Panc1 (cell line): Measurements from ENCODE around the gene SLC6A19. TPM values are rescaled to one million over a fixed set of nuclear protein-coding genes. Genes with fewer than 3 reads are reported as not detected.

ENCODE experiments used
- ATAC-seq: fragments of 200-7000 bp; cut with Tn5 transposase; 2 replicates; pipeline ENCODE4 v1.9.1; 2020; ENCODE audit warnings: mild to moderate bottlenecking, moderate library complexity
- BruUV-seq: library from RNA; stranded (reverse); fragments of 400-500 nt; replicated peaks from 2 replicates; lab custom pipeline; 2021; lab: Mats Ljungman, UMichigan
- CTCF ChIA-PET: fragments of 300-600 bp; sonication (Branson Sonifier 250); formaldehyde crosslinking; loops from one replicate; lab custom pipeline; 2022; ENCODE audit warnings: antibody characterized with exemption; lab: Charles Lee
- POLR2A ChIA-PET: fragments of 300-600 bp; sonication (Branson Sonifier 250); formaldehyde crosslinking; loops from one replicate; lab custom pipeline; 2022; ENCODE audit warnings: antibody characterized with exemption; lab: Charles Lee
- DNase-seq: peaks from one replicate; pipeline ENCODE4 v3.0.0-alpha.2; 2010; ENCODE audit warnings: low read depth, low spot score
- H3K27ac ChIP-seq: 2 replicates; pipeline ENCODE4 v1.5.1; 2011; ENCODE audit warnings: mild to moderate bottlenecking, low read length, inconsistent platforms
- H3K27me3 ChIP-seq: fragments of 200-500 bp; sonication (Bioruptor generic); 2 replicates; pipeline ENCODE4 v1.6.0; 2014; ENCODE audit warnings: low read length, inconsistent platforms; ENCODE audit not compliant: control insufficient read depth, insufficient read depth
- H3K36me3 ChIP-seq: fragments of 200-500 bp; sonication (Bioruptor generic); 2 replicates; pipeline ENCODE4 v1.5.1; 2014; ENCODE audit warnings: inconsistent platforms, mild to moderate bottlenecking, low read length, moderate library complexity; ENCODE audit not compliant: control insufficient read depth, insufficient read depth
- H3K4me1 ChIP-seq: 2 replicates; pipeline ENCODE4 v1.5.1; 2011; ENCODE audit warnings: inconsistent platforms, mild to moderate bottlenecking, low read length, moderate library complexity; ENCODE audit not compliant: control insufficient read depth, insufficient read depth
- H3K4me3 ChIP-seq, 2 experiments: 2 replicates each; pipeline ENCODE4 v1.5.1; 2011 to 2012; ENCODE audit warnings: low read depth in 2 of 2, low read length in 2 of 2, mild to moderate bottlenecking in 2 of 2, inconsistent platforms in 1 of 2, moderate library complexity in 1 of 2
- H3K9me3 ChIP-seq: fragments of 200-500 bp; sonication (Bioruptor generic); 2 replicates; pipeline ENCODE4 v1.5.1; 2014; ENCODE audit warnings: low read depth, mild to moderate bottlenecking, inconsistent platforms, low read length, moderate library complexity; ENCODE audit not compliant: control insufficient read depth, insufficient read depth
- CTCF ChIP-seq: fragments of 450-650 bp; IDR thresholded peaks from 2 replicates; pipeline ENCODE4 v1.5.1; 2017; ENCODE audit warnings: mild to moderate bottlenecking
- POLR2AphosphoS5 ChIP-seq: IDR thresholded peaks from 2 replicates; pipeline ENCODE4 v1.6.1; 2012; ENCODE audit warnings: mild to moderate bottlenecking, low read depth, low read length, moderate library complexity
- SIN3A ChIP-seq: IDR thresholded peaks from 2 replicates; pipeline ENCODE4 v1.6.1; 2012; ENCODE audit warnings: low read depth, mild to moderate bottlenecking, low read length, moderate library complexity, borderline replicate concordance; ENCODE audit not compliant: insufficient read depth
- TCF7L2 ChIP-seq: IDR thresholded peaks from 2 replicates; pipeline ENCODE4 v1.6.1; 2011; ENCODE audit warnings: mild to moderate bottlenecking, low read depth, low read length, inconsistent platforms
- in situ Hi-C: cut with HindIII; loops from 2 replicates; pipeline ENCODE4 v1.10.0; 2016; ENCODE audit warnings: low sequenced_read_pairs, low pct_unique_long_range_greater_than_20kb
- intact Hi-C: fragments of 100-400 bp; cut with micrococcal nuclease; formaldehyde crosslinking; loops from one replicate; pipeline ENCODE4 v1.10.0; 2022; ENCODE audit not compliant: unreplicated experiment
- total RNA-seq: library from RNA; stranded (reverse); gene quantifications from one replicate; pipeline ENCODE4 v1.2.1, GENCODE V29; 2021; ENCODE audit not compliant: unreplicated experiment
- TF ChIP-seq, protein P1 (sequence below), 2 experiments: IDR thresholded peaks; 2 replicates each; pipeline ENCODE4 v1.6.1; 2011 to 2012; ENCODE audit warnings: low read depth in 2 of 2, control low read depth in 1 of 2, low read length in 1 of 2, mild to moderate bottlenecking in 1 of 2, moderate library complexity in 1 of 2; ENCODE audit not compliant: insufficient read depth in 1 of 2

The SLC6A19 gene
- total RNA-seq, 1 experiment from 2014 or later = 0.23 TPM

DNA sequence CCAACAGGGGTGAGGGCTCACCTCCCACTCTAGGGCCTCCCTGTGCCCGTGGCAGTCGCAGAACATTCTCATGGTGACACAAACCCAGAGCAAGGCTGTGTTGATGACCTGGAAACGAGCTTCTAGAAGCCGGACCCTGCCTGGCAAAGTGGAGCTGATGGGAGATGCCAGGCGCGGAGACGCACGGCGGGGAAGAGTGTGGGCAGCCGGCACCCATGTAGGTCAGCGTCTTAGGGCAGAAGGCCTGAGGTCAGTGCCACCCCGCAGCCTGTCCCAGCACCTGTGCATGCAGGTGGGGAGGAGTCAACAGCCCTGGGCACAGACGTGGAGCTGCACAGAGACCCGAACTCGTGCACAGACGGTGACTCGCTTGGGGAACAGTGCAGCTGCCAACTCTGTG, 29.2 kb downstream of the SLC6A19 start:
- peaks cover 4% of the 10 kb centered on the region for H3K4me1 ChIP-seq
- DNase-seq (no peak), ATAC-seq (0 out of 2 replicates have a peak, but pooled peaks have one; percentile 17)
- intact Hi-C loops = no loop called here
- H3K27me3 ChIP-seq = no peaks in the 10 kb centered on the region
- no peak overlapping the region for H3K27ac ChIP-seq
- peaks cover 2% of the 10 kb centered on the region; the same call in 1 of the 2 replicates for H3K9me3 ChIP-seq
- in situ Hi-C loops = no loop called here
- no TSS peak for BruUV-seq
- no peak overlapping the region for H3K4me3 ChIP-seq
- ChIA-PET POLR2A (no interaction called here), CTCF (no interaction called here)
- TF ChIP-seq TCF7L2 (no peak), CTCF (no peak), POLR2AphosphoS5 (no peak), SIN3A (no peak)
- TF ChIP-seq, protein P1, sequence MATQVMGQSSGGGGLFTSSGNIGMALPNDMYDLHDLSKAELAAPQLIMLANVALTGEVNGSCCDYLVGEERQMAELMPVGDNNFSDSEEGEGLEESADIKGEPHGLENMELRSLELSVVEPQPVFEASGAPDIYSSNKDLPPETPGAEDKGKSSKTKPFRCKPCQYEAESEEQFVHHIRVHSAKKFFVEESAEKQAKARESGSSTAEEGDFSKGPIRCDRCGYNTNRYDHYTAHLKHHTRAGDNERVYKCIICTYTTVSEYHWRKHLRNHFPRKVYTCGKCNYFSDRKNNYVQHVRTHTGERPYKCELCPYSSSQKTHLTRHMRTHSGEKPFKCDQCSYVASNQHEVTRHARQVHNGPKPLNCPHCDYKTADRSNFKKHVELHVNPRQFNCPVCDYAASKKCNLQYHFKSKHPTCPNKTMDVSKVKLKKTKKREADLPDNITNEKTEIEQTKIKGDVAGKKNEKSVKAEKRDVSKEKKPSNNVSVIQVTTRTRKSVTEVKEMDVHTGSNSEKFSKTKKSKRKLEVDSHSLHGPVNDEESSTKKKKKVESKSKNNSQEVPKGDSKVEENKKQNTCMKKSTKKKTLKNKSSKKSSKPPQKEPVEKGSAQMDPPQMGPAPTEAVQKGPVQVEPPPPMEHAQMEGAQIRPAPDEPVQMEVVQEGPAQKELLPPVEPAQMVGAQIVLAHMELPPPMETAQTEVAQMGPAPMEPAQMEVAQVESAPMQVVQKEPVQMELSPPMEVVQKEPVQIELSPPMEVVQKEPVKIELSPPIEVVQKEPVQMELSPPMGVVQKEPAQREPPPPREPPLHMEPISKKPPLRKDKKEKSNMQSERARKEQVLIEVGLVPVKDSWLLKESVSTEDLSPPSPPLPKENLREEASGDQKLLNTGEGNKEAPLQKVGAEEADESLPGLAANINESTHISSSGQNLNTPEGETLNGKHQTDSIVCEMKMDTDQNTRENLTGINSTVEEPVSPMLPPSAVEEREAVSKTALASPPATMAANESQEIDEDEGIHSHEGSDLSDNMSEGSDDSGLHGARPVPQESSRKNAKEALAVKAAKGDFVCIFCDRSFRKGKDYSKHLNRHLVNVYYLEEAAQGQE (IDR thresholded peaks at IDR 0.05; ENCODE audit: insufficient read depth in 1 of 2, low read depth in 2 of 2, low read length in 1 of 2) = no peak
- H3K36me3 ChIP-seq = no peaks in the 10 kb centered on the region

GRCh38 chr5:1231354-1231905, 30.0 kb downstream of the SLC6A19 start:
- Histone ChIP-seq H3K4me3 (no peak overlapping the region), H3K27me3 (no peaks in the 10 kb centered on the region), H3K27ac (no peak overlapping the region), H3K4me1 (peaks cover 4% of the 10 kb centered on the region), H3K9me3 (peaks cover 3% of the 10 kb centered on the region; the same call in 1 of the 2 replicates), H3K36me3 (no peaks in the 10 kb centered on the region)
- no peak for DNase-seq
- no TSS peak for BruUV-seq
- ChIA-PET POLR2A (no interaction called here), CTCF (no interaction called here)
- TF ChIP-seq CTCF = no peak
- TF ChIP-seq POLR2AphosphoS5 = no peak
- TF ChIP-seq SIN3A = no peak
- TF ChIP-seq, protein P1 (IDR thresholded peaks at IDR 0.05; ENCODE audit: insufficient read depth in 1 of 2, low read depth in 2 of 2, low read length in 1 of 2) = no peak
- no peak for TF ChIP-seq TCF7L2
- in situ Hi-C loops (no loop called here), intact Hi-C loops (no loop called here)
- ATAC-seq = no peak
